RWPE2 (cell line): ENCODE results near the gene CPS1.

Source experiments
- ATAC-seq: fragments of 200-7000 bp; cut with Tn5 transposase; 3 replicates; pipeline ENCODE4 v1.9.1; 2021; ENCODE audit warnings: low read depth
- DNase-seq: peaks from one replicate; pipeline ENCODE4 v3.0.0-alpha.2; 2020; ENCODE audit warnings: low spot score
- H3K27ac ChIP-seq: fragments of 450-650 bp; 2 replicates; pipeline ENCODE4 v1.5.1; 2017; ENCODE audit warnings: mild to moderate bottlenecking; ENCODE audit not compliant: poor library complexity, severe bottlenecking
- H3K27me3 ChIP-seq: fragments of 250-450 bp; sonication (Bioruptor Pico); 2 replicates; pipeline ENCODE4 v1.5.1; 2021; ENCODE audit warnings: mild to moderate bottlenecking, moderate library complexity; ENCODE audit not compliant: insufficient read depth, poor library complexity, severe bottlenecking
- H3K36me3 ChIP-seq: fragments of 250-450 bp; sonication (Bioruptor Pico); 2 replicates; pipeline ENCODE4 v1.5.1; 2020; ENCODE audit warnings: low read depth, mild to moderate bottlenecking, moderate library complexity
- H3K4me1 ChIP-seq: fragments of 250-450 bp; sonication (Bioruptor Pico); 2 replicates; pipeline ENCODE4 v1.5.1; 2021; ENCODE audit warnings: mild to moderate bottlenecking, moderate library complexity; ENCODE audit not compliant: insufficient read depth, poor library complexity, severe bottlenecking
- H3K4me3 ChIP-seq: fragments of 250-450 bp; sonication (Bioruptor Pico); 2 replicates; pipeline ENCODE4 v1.5.1; 2021; ENCODE audit warnings: mild to moderate bottlenecking, moderate library complexity; ENCODE audit not compliant: severe bottlenecking
- H3K9me3 ChIP-seq: fragments of 250-450 bp; sonication (Bioruptor Pico); 2 replicates; pipeline ENCODE4 v1.5.1; 2021; ENCODE audit warnings: mild to moderate bottlenecking, moderate library complexity; ENCODE audit not compliant: severe bottlenecking
- TF ChIP-seq, protein P1 (sequence below): fragments of 450-650 bp; IDR thresholded peaks from one replicate; pipeline ENCODE4 v1.5.1; 2017; ENCODE audit warnings: mild to moderate bottlenecking, moderate library complexity; ENCODE audit not compliant: poor library complexity, severe bottlenecking

CPS1 gene

DNA sequence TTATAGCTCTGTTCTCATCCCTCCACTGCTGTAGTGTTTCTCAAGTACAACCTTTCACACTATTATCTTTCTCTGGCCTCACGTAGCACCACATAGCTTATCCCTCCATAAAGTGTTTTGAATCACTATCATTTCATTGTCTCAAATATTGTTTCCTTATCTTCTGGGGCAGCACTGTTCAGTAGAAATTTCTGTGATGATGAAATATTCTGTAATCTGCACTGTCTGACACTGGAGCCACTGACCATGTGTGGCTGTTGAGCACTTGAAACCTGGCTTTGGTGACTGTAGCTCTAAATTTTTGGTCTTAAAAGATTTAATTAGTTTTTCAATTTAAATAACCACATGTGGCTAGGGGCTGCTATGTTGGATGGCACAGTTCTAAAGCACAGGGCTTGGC, 78.9 kb downstream of the CPS1 start:
- Histone ChIP-seq H3K4me1 (no peaks in the 10 kb centered on the region), H3K9me3 (no peaks in the 10 kb centered on the region), H3K4me3 (no peak overlapping the region), H3K27me3 (no peaks in the 10 kb centered on the region), H3K36me3 (no peaks in the 10 kb centered on the region), H3K27ac (no peak overlapping the region)
- DNase-seq (no peak), ATAC-seq (no peak)
- TF ChIP-seq, protein P1, sequence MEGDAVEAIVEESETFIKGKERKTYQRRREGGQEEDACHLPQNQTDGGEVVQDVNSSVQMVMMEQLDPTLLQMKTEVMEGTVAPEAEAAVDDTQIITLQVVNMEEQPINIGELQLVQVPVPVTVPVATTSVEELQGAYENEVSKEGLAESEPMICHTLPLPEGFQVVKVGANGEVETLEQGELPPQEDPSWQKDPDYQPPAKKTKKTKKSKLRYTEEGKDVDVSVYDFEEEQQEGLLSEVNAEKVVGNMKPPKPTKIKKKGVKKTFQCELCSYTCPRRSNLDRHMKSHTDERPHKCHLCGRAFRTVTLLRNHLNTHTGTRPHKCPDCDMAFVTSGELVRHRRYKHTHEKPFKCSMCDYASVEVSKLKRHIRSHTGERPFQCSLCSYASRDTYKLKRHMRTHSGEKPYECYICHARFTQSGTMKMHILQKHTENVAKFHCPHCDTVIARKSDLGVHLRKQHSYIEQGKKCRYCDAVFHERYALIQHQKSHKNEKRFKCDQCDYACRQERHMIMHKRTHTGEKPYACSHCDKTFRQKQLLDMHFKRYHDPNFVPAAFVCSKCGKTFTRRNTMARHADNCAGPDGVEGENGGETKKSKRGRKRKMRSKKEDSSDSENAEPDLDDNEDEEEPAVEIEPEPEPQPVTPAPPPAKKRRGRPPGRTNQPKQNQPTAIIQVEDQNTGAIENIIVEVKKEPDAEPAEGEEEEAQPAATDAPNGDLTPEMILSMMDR, result no peak

DNA sequence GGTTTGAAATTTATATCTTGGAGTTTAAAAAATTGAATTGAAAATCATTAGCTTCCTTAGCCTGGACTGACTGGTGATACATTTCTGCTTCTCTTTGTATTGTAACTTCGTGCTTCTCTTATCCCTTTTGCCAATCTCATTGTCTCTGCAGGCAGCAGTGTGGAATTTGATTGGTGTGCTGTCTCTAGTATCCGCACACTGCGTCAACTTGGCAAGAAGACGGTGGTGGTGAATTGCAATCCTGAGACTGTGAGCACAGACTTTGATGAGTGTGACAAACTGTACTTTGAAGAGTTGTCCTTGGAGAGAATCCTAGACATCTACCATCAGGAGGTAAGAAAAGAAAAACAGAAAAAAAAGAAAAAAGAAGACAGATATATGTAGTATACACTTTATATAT, 85.9 kb downstream of the CPS1 start:
- Histone ChIP-seq H3K4me1 (no peaks in the 10 kb centered on the region), H3K36me3 (no peaks in the 10 kb centered on the region), H3K4me3 (no peak overlapping the region), H3K27ac (no peak overlapping the region), H3K27me3 (no peaks in the 10 kb centered on the region), H3K9me3 (no peaks in the 10 kb centered on the region)
- DNase-seq (no peak), ATAC-seq (no peak)
- TF ChIP-seq, protein P1, result no peak

GRCh38 chr2:210647151-210647550, 90.8 kb downstream of the CPS1 start:
- no peak for ATAC-seq

GRCh38 chr2:210654091-210654490, 97.7 kb downstream of the CPS1 start:
- peak; percentile 55; the same call in 1 of the 3 replicates for ATAC-seq
- Histone ChIP-seq H3K4me1 (no peaks in the 10 kb centered on the region), H3K27ac (no peak overlapping the region), H3K27me3 (no peaks in the 10 kb centered on the region), H3K9me3 (no peaks in the 10 kb centered on the region), H3K36me3 (no peaks in the 10 kb centered on the region), H3K4me3 (no peak overlapping the region)
- TF ChIP-seq, protein P1, result no peak
- no peak for DNase-seq

More at GRCh38 chr2:210647151-210647550, 90.8 kb downstream of the CPS1 start:
- Histone ChIP-seq H3K27me3 (no peaks in the 10 kb centered on the region), H3K36me3 (no peaks in the 10 kb centered on the region), H3K4me3 (no peak overlapping the region), H3K4me1 (no peaks in the 10 kb centered on the region), H3K9me3 (no peaks in the 10 kb centered on the region), H3K27ac (no peak overlapping the region)
- TF ChIP-seq, protein P1, result no peak
- no peak for DNase-seq

- Histone ChIP-seq H3K27ac (no peak overlapping the region), H3K27me3 (no peaks in the 10 kb centered on the region), H3K4me3 (no peak overlapping the region), H3K9me3 (no peaks in the 10 kb centered on the region), H3K4me1 (no peaks in the 10 kb centered on the region), H3K36me3 (no peaks in the 10 kb centered on the region)
- TF ChIP-seq, protein P1, result no peak
- DNase-seq, result no peak
- no peak for ATAC-seq
These were observed 99.0 kb downstream of the CPS1 start for GRCh38 chr2:210655229-210655975.
